Subcutaneous abdominal adipose tissue (tissue), 5 donors: Measurements from ENCODE around the gene TMEM139.

Experiments used
- H3K27ac ChIP-seq: one replicate; pipeline ENCODE4 v1.7.0; 2013; ENCODE audit warnings: low read depth, mild to moderate bottlenecking, inconsistent platforms, low read length, moderate library complexity
- H3K27me3 ChIP-seq, 5 donors: one replicate each; pipeline ENCODE4 v1.7.0; 2013; ENCODE audit warnings: low read length in 5 of 5, inconsistent platforms in 1 of 5; ENCODE audit not compliant: control insufficient read depth in 5 of 5, insufficient read depth in 4 of 5
- H3K36me3 ChIP-seq, 5 donors: one replicate each; pipeline ENCODE4 v1.7.0; 2013; ENCODE audit warnings: low read length in 5 of 5; ENCODE audit not compliant: control insufficient read depth in 5 of 5, insufficient read depth in 5 of 5
- H3K4me1 ChIP-seq, 5 donors: one replicate each; pipeline ENCODE4 v1.7.0; 2013; ENCODE audit warnings: low read length in 5 of 5, mild to moderate bottlenecking in 3 of 5, moderate library complexity in 1 of 5; ENCODE audit not compliant: control insufficient read depth in 5 of 5, insufficient read depth in 5 of 5
- H3K4me3 ChIP-seq, 5 donors: one replicate each; pipeline ENCODE4 v1.7.0; 2013; ENCODE audit warnings: low read length in 5 of 5, low read depth in 1 of 5
- H3K9ac ChIP-seq, 5 donors: one replicate each; pipeline ENCODE4 v1.7.0; 2013; ENCODE audit warnings: low read length in 5 of 5, mild to moderate bottlenecking in 4 of 5, moderate library complexity in 3 of 5
- H3K9me3 ChIP-seq, 5 donors: one replicate each; pipeline ENCODE4 v1.7.0; 2013; ENCODE audit warnings: low read length in 5 of 5; ENCODE audit not compliant: control insufficient read depth in 5 of 5
- donor health status: healthy.
- donor health status: healthy.
- donor health status: healthy.
- donor health status: healthy.
- donor health status: healthy.

TMEM139 gene

DNA sequence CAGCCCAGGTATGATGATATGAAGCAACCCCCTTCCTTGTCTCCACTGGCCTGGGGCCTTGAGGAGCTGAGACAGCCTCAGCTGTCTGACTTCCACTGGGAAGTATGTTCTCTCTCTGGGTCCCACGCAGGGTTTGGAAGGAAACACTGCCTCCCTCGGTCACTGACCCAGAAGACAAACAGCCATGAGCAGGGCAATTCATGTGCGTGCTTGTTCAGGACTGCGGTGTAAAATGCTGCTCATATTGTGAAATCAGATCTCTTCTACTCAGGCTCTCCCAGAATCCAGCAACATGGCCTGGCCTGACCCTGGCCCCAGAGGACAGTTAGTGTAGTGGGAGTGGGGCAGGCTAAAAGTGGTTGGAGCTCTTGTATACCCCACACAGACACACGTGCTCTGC, 33.9 kb downstream of the TMEM139 start:
- H3K27ac ChIP-seq: no peak overlapping the region
- no peak overlapping the region for H3K9ac ChIP-seq
- peaks cover 0 to 28% (median 23%) of the 10 kb centered on the region in 5 donors for H3K4me1 ChIP-seq
- no peak overlapping the region for H3K4me3 ChIP-seq
- no peaks in the 10 kb centered on the region for H3K27me3 ChIP-seq
- H3K36me3 ChIP-seq: no peaks in the 10 kb centered on the region
- no peaks in the 10 kb centered on the region for H3K9me3 ChIP-seq

DNA sequence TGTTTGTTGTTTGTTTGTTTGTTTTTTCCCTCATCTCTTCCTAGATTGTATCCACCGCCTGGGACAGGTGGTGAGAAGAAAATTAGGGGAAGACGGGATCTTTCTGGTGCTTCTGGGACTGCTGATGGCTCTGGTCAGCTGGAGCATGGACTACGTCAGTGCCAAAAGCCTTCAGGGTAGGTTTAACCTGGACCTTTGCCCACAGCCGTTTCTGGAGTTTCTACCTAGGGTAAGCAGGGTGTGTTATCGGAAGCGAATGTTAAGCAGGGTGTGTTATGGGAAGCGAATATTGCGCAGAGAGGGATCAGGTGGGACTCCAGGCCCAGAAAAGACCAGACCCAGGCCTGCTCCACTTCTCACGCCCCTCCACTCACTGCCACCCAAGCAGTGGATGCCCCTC, 35.9 kb downstream of the TMEM139 start:
- H3K9me3 ChIP-seq: no peaks in the 10 kb centered on the region
- H3K27me3 ChIP-seq: no peaks in the 10 kb centered on the region
- H3K4me3 ChIP-seq: no peak overlapping the region
- H3K9ac ChIP-seq: no peak overlapping the region
- H3K27ac ChIP-seq: no peak overlapping the region
- peaks cover 0 to 33% (median 27%) of the 10 kb centered on the region in 5 donors for H3K4me1 ChIP-seq
- no peaks in the 10 kb centered on the region for H3K36me3 ChIP-seq

DNA sequence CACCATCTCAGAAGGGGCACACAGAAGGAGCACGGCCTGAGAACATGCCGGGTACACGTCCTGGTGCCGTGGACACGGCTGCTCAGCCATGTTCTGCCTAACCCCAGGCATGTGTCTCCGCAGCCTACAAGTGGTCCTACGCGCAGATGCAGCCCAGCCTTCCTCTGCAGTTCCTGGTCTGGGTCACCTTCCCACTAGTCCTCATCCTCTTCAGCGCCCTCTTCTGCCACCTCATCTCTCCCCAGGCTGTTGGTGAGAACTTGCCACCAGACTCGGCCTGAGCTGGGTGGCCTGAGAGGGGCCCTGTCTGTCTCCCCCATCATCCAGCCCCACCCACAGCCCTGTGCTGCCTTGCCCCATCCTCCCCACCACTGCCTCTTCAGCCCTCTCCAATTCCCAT, 36.5 kb downstream of the TMEM139 start:
- Histone ChIP-seq H3K4me3 (no peak overlapping the region), H3K9me3 (no peaks in the 10 kb centered on the region), H3K9ac (no peak overlapping the region), H3K27ac (no peak overlapping the region), H3K4me1 (peaks cover 0 to 38% (median 30%) of the 10 kb centered on the region in 5 donors), H3K27me3 (no peaks in the 10 kb centered on the region), H3K36me3 (no peaks in the 10 kb centered on the region)

DNA sequence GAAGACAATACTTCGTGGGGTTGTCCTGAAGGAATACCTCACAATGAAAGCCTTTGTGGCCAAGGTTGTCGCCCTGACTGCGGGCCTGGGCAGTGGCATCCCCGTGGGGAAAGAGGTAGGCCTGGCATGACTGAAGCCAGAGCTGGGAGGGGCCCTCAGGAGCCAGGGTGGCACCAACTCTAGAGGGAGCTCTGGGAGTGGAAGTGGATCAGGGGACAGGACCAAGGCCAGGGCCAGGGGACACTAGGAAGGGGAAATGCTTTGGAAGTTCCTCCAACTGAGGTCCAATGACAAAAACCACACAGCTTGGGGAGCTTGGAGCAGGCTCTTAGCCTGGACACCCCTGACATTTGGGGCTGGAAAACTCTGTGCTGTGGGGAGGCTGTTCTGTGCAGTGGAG, 37.0 kb downstream of the TMEM139 start:
- H3K27ac ChIP-seq: no peak overlapping the region

DNA sequence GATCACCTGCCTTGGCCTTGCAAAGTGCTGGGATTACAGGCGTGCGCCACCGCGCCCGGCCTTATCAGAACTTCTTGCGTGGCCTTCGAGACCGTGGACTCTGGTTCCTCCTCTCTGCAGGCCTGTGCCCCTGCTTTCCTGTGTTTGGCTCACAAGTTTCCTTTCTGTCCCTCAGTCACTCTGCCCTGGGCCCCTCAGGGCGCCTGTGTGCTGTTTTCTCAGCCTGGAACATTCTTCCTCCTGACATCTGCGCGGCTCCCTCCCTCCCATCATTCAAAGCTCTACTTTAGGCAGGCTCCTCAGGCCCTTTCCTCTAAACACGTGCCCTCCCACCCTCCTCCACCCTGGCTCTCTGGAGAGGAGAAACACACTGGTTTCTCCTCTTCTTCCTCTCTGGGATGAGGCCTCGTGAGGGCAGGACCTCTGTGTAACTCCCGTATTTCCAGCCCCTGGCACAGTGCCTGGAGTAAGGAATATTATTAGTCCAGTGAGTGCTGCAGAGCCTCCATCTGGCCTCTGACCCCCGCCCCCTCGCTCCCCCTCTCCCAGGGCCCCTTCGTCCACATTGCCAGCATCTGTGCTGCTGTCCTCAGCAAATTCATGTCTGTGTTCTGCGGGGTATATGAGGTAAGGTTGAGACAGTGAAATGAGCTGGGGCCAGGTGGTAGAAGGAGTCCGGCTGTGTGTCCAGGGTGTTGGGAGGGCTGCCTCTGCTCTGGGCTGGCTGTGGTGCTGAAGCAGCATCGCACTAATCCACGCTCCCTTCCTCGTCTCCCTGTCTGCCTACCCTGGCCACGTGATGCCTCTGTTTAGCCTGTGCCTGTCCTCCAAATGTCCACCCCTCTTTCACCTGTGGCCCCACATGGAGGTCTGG, 38.2 kb downstream of the TMEM139 start:
- no peak overlapping the region for H3K4me3 ChIP-seq
- no peaks in the 10 kb centered on the region for H3K36me3 ChIP-seq
- peaks cover 0 to 40% (median 30%) of the 10 kb centered on the region in 5 donors for H3K4me1 ChIP-seq
- no peaks in the 10 kb centered on the region for H3K27me3 ChIP-seq
- H3K9ac ChIP-seq: no peak overlapping the region
- no peak overlapping the region for H3K27ac ChIP-seq
- no peaks in the 10 kb centered on the region for H3K9me3 ChIP-seq

More for the DNA sequence above, 37.0 kb downstream of the TMEM139 start:
- H3K36me3 ChIP-seq: no peaks in the 10 kb centered on the region
- peaks cover 0 to 40% (median 30%) of the 10 kb centered on the region in 5 donors for H3K4me1 ChIP-seq
- H3K27me3 ChIP-seq: no peaks in the 10 kb centered on the region
- no peak overlapping the region for H3K9ac ChIP-seq
- no peaks in the 10 kb centered on the region for H3K9me3 ChIP-seq
- no peak overlapping the region for H3K4me3 ChIP-seq

DNA sequence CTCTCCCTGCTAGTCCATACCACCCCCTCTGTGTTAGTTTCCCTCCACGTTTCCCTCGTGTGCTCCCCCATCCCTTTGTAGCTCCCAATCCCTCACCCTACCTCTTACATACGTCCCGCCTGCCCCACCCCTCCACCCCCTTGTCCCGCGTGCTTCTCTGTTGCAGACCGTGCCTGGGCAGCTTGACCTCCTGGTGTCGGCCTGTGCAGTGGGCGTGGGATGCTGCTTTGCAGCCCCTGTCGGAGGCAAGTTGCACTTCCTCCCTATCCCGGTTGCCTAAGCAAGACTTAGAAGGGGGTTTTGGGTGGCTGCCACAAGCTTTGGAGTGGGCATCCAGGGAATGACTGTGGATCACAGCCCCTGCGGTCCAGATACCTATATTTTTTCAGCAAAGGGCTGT, 38.9 kb downstream of the TMEM139 start:
- no peaks in the 10 kb centered on the region for H3K36me3 ChIP-seq
- H3K4me3 ChIP-seq: no peak overlapping the region
- no peak overlapping the region for H3K9ac ChIP-seq
- no peaks in the 10 kb centered on the region for H3K9me3 ChIP-seq
- H3K27ac ChIP-seq: no peak overlapping the region
- peaks cover 0 to 36% (median 25%) of the 10 kb centered on the region in 5 donors for H3K4me1 ChIP-seq
- no peaks in the 10 kb centered on the region for H3K27me3 ChIP-seq

DNA sequence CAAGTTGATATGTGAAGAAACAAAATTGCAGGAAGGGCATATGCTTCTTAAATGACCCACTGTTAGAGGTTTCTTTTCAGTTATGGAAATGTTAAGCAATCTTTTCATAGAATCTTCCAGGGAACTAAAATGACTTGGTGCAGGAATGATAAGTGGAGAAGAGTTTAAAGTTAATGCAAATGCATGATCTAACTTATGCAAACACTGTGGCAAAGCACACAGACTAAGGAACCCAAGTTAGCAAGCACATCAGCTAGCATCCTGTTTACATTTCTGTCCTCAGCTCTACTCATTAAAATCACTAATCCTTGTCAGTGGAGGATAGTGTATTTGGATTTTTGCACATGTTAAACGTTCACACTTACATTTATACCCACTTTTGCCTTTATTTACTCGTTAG, 40.5 kb downstream of the TMEM139 start:
- H3K9ac ChIP-seq: no peak overlapping the region
- H3K27ac ChIP-seq: no peak overlapping the region
- no peaks in the 10 kb centered on the region for H3K27me3 ChIP-seq
- H3K36me3 ChIP-seq: no peaks in the 10 kb centered on the region
- no peaks in the 10 kb centered on the region for H3K9me3 ChIP-seq
- peaks cover 0 to 27% (median 17%) of the 10 kb centered on the region in 5 donors for H3K4me1 ChIP-seq
- no peak overlapping the region for H3K4me3 ChIP-seq

DNA sequence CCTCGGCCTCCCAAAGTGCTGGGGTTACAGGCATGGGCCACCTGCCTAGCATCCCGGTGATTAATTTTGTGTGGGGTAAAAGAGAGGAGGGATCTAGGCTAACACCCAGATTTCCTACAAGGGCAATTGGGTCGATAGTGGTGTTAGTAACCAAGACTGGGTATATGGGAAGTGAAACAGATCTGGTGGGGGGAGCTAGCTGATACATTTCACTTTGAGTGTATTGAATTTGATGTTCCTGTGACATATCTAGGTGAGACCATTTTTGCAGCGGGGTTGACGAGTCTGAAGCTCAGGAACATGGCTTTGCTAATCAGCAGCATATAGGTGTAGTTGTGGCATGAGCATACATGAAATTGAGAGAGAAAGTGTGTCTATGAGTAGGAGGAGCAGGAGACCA, 43.1 kb downstream of the TMEM139 start:
- H3K9ac ChIP-seq: no peak overlapping the region
- H3K27me3 ChIP-seq: peaks cover 0 to 4% (median 0%) of the 10 kb centered on the region in 5 donors
- no peak overlapping the region for H3K4me3 ChIP-seq
- H3K36me3 ChIP-seq: no peaks in the 10 kb centered on the region
- H3K9me3 ChIP-seq: no peaks in the 10 kb centered on the region
- H3K4me1 ChIP-seq: peaks cover 0 to 36% (median 24%) of the 10 kb centered on the region in 5 donors
- no peak overlapping the region for H3K27ac ChIP-seq

DNA sequence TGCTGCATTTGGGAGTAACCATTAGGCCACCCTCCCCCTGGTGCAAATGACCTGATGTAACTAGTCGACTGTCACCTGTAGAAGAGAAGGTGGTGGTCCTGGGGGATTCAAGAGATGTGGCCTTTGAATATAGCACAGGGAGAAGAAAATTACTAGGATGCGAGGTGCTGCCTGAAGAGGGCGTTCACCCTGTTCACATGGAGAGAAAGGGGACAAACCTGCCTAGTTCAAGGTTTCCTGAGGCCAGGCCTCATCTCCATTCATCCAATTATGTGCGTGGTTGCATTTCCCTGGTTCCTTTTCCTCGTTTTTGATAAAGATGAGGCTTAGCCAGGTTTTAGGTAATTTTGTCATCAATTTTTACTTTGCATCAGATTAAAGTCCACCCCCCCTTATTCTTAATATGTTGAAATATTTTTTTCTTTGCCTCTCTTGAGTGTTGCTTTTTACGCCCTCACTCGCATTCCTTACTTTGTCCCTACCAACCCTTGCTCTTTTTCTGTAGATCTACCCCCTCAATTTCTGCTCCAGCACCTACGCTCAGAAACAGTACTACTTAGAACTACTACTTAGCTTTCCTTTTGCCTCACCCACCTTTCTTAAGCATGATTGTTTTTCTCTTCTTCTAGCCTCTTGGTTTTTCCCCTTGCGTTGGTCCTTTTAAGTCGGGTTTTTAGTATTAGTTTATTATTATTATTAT, 44.9 kb downstream of the TMEM139 start:
- H3K36me3 ChIP-seq: no peaks in the 10 kb centered on the region
- H3K27ac ChIP-seq: no peak overlapping the region
- no peak overlapping the region for H3K9ac ChIP-seq
- no peaks in the 10 kb centered on the region for H3K9me3 ChIP-seq
- H3K4me1 ChIP-seq: peaks cover 0 to 31% (median 19%) of the 10 kb centered on the region in 5 donors
- no peak overlapping the region for H3K4me3 ChIP-seq
- peaks cover 0 to 4% (median 0%) of the 10 kb centered on the region in 5 donors for H3K27me3 ChIP-seq

DNA sequence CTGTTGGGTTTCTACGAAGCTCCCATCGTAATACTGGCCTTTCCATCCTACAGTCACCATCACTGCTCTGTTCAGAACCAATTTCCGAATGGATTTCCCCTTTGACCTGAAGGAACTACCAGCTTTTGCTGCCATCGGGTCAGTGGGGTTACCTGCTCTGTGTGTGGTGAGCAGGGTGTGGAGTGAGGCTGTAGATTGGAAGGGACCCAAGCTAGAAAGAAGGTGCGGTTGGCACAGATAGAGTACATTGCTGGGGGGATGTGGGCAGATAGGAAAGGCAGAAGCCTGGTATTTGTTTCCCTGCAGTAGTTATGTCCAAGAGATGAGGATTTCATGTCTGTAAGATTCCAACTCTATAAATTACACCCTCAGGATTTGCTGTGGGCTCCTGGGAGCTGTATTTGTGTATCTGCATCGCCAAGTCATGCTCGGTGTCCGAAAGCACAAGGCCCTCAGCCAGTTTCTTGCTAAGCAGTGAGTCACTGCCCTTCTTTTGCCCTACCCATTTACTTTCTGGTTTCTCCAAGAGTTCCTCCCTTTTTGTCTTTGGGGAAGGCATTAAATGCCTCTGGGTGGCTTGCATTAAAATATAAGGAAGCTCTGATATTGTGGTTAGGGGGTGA, 46.5 kb downstream of the TMEM139 start:
- Histone ChIP-seq H3K27me3 (peaks cover 0 to 4% (median 0%) of the 10 kb centered on the region in 5 donors), H3K9me3 (no peaks in the 10 kb centered on the region), H3K9ac (no peak overlapping the region), H3K4me3 (peak overlapping the region in 1 of 5 donors; percentile 14), H3K36me3 (no peaks in the 10 kb centered on the region), H3K4me1 (peaks cover 0 to 15% (median 11%) of the 10 kb centered on the region in 5 donors), H3K27ac (no peak overlapping the region)
